ENCODE data around the gene ZBTB45. TPM values are rescaled to one million over a fixed set of nuclear protein-coding genes. Genes with fewer than 3 reads are reported as not detected.

ZBTB45 gene
- total and polyA plus RNA-seq, 9 of the 15 experiments (the other 6 are each of a cell fraction or from before 2014, with no cell fraction given) = 0.08 to 16.1 (median 1.8) TPM

DNA sequence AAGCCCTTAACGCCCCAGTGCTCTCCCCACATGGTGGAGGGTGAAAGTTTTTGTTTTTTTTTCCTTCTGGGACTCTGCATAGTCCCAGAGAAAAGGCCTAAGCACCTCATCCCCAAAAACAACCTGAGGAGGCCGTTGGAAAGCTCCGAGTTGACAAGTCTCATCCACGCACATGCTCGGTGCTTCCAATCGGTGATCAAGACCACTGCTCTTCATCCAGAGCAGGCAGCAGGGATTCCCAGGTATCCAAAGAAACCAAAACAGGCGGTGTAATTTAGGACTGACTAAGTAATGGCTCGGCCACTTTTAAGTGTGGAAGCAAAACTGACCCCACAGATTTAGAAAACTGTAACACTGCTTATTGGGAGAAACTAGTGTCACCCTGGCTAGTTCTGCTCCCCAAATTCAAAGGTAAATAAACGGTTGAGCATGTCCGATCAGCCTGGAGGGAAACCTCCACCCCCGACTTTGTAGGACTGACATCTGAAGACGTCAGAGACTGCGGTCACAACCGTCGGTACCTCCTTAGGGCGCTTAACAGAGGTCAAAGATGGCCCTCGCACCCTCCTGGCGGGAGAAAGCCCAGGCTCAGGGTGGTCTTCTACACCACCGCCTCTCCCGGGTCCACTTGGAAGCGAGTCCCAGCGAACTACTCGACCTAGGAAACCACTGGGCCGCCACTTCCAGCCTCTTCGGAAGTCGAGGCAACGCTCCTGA, 44.5 kb downstream of the ZBTB45 start (continued):
- no peak for TF ChIP-seq HCFC1 (IDR thresholded peaks at IDR 0.05; ENCODE audit: low read depth, low read length)
- no peak for TF ChIP-seq RUNX1 (IDR thresholded peaks at IDR 0.05; ENCODE audit: low read depth)
- no peak for TF ChIP-seq EP400 (IDR thresholded peaks at IDR 0.05)
- TF ChIP-seq SIRT6 (IDR thresholded peaks at IDR 0.05; ENCODE audit: low read depth, low read length) = no peak
- TF ChIP-seq, protein P1, sequence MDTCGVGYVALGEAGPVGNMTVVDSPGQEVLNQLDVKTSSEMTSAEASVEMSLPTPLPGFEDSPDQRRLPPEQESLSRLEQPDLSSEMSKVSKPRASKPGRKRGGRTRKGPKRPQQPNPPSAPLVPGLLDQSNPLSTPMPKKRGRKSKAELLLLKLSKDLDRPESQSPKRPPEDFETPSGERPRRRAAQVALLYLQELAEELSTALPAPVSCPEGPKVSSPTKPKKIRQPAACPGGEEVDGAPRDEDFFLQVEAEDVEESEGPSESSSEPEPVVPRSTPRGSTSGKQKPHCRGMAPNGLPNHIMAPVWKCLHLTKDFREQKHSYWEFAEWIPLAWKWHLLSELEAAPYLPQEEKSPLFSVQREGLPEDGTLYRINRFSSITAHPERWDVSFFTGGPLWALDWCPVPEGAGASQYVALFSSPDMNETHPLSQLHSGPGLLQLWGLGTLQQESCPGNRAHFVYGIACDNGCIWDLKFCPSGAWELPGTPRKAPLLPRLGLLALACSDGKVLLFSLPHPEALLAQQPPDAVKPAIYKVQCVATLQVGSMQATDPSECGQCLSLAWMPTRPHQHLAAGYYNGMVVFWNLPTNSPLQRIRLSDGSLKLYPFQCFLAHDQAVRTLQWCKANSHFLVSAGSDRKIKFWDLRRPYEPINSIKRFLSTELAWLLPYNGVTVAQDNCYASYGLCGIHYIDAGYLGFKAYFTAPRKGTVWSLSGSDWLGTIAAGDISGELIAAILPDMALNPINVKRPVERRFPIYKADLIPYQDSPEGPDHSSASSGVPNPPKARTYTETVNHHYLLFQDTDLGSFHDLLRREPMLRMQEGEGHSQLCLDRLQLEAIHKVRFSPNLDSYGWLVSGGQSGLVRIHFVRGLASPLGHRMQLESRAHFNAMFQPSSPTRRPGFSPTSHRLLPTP (IDR thresholded peaks at IDR 0.05; ENCODE audit: borderline replicate concordance, extremely low read depth, insufficient read length) = no peak
- TF ChIP-seq ZNF23 (CRISPR knock-in tag; IDR thresholded peaks at IDR 0.05) = no peak
- TF ChIP-seq CEBPZ (IDR thresholded peaks at IDR 0.05; ENCODE audit: borderline replicate concordance, low read depth, low read length) = no peak
- TF ChIP-seq ERF (CRISPR knock-in tag; IDR thresholded peaks at IDR 0.05) = peak; percentile 25; the same call in 1 of the 2 replicates
- TF ChIP-seq CHD4 (IDR thresholded peaks at IDR 0.05; ENCODE audit: insufficient read depth, insufficient replicate concordance, low read depth, low read length, poor library complexity, severe bottlenecking) = no peak
- TF ChIP-seq HOXB6 (CRISPR knock-in tag; IDR thresholded peaks at IDR 0.05; ENCODE audit: borderline replicate concordance) = no peak
- TF ChIP-seq RFX5 (IDR thresholded peaks at IDR 0.05; ENCODE audit: low read depth, low read length) = no peak
- TF ChIP-seq ZNF766 (CRISPR knock-in tag; conservative IDR thresholded peaks at IDR 0.05) = peak; percentile 61; the same call in 1 of the 2 replicates
- TF ChIP-seq CREB1 (IDR thresholded peaks at IDR 0.05) = peak; percentile 34; the same call in 1 of the 2 replicates
- no peak for TF ChIP-seq CREB1 (CRISPR knock-in tag; IDR thresholded peaks at IDR 0.05)
- no peak for TF ChIP-seq XRCC5 (IDR thresholded peaks at IDR 0.05; ENCODE audit: low read depth, low read length)
- peak; percentile 37; the same call in 1 of the 2 replicates for TF ChIP-seq HDAC2 (IDR thresholded peaks at IDR 0.05)
- TF ChIP-seq TRIM24 (IDR thresholded peaks at IDR 0.05) = peak in 1 of 2 experiments; percentile 6; a peak in 1 of 4 replicates
- no peak for TF ChIP-seq SLC30A9 (CRISPR knock-in tag; IDR thresholded peaks at IDR 0.05)
- TF ChIP-seq CAMTA2 (CRISPR knock-in tag; conservative IDR thresholded peaks at IDR 0.05) = peak; percentile 72; the same call in 1 of the 2 replicates
- TF ChIP-seq BRD4 (IDR thresholded peaks at IDR 0.05) = no peak
- no peak for TF ChIP-seq TARDBP (IDR thresholded peaks at IDR 0.05)
- TF ChIP-seq TCF15 (CRISPR knock-in tag; IDR thresholded peaks at IDR 0.05) = no peak
- TF ChIP-seq ZNF133 (CRISPR knock-in tag; IDR thresholded peaks at IDR 0.05) = no peak
- TF ChIP-seq ZNF232 (CRISPR knock-in tag; IDR thresholded peaks at IDR 0.05) = no peak
- no peak for TF ChIP-seq KLF10 (CRISPR knock-in tag; IDR thresholded peaks at IDR 0.05)

Measured in K562 (cell line).